GM23248 (cell line): Measurements from ENCODE around the gene CREB1.

Experiments
- EZH2 ChIP-seq: fragments of 200-600 bp; sonication (generic); IDR thresholded peaks from 2 replicates; pipeline ENCODE4 v1.6.1; 2018; ENCODE audit warnings: antibody characterized with exemption, mild to moderate bottlenecking; ENCODE audit not compliant: insufficient read depth, poor library complexity, severe bottlenecking
- EZH2phosphoT487 ChIP-seq: fragments of 200-600 bp; sonication (generic); IDR thresholded peaks from 2 replicates; pipeline ENCODE4 v1.6.1; 2018; ENCODE audit warnings: antibody characterized with exemption, moderate library complexity, mild to moderate bottlenecking, low read depth; ENCODE audit not compliant: insufficient read depth

GRCh38 chr2:207502577-207503198 is 27.1 kb upstream of the CREB1 start:
- TF ChIP-seq EZH2, result no peak
- TF ChIP-seq EZH2phosphoT487, result no peak
